Hepatic stellate cell (primary cell): ENCODE results near the gene OPRL1.

Source experiments
- DNase-seq: peaks from one replicate; pipeline ENCODE4 v3.0.0; 2011; ENCODE audit warnings: low spot score

OPRL1 gene

GRCh38 chr20:64144144-64144912, 64.4 kb downstream of the OPRL1 start:
- no peak for DNase-seq

DNA sequence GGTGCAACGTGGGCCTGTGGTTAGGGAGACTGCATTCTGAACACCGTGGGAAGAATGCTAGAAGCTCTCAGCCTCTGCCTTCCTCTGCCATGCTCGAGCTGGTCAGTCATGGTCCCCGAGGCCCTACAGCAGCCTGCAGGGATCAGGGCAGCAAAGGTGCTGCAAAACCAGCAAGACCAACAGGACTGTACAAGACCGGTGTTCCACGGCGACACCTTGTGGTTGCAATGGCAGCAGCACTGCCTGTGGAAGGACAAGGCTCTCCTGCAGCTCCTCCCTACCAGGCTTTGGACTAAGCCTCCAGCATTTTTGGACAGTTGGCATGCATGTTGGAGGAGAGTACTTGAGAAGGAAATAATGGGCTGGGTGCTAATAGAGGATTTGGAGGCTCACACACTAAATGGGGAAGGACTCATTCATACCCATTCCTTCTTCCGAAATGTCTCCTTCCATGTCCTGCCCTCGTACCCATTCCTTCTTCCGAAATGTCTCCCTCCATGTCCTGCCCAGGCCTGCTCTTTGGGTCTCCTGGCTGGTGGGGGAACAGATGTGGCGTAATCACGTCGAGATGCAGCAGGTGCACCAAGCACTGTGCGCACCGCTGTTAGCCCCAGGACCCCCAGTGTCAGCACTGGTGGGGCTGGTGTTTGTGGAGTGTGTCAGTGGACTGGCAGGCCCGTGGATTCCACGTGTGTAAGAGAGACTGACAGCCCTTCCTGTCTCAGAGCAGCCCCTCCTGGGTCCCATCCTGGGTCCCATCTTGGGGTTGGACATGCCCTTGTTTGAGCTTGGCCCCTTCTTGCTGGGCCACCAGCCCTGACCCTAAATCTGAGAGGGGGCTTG, 65.8 kb downstream of the OPRL1 start:
- DNase-seq, result no peak

- DNase-seq, result no peak
These were observed 66.5 kb downstream of the OPRL1 start for GRCh38 chr20:64146301-64146935.

DNA sequence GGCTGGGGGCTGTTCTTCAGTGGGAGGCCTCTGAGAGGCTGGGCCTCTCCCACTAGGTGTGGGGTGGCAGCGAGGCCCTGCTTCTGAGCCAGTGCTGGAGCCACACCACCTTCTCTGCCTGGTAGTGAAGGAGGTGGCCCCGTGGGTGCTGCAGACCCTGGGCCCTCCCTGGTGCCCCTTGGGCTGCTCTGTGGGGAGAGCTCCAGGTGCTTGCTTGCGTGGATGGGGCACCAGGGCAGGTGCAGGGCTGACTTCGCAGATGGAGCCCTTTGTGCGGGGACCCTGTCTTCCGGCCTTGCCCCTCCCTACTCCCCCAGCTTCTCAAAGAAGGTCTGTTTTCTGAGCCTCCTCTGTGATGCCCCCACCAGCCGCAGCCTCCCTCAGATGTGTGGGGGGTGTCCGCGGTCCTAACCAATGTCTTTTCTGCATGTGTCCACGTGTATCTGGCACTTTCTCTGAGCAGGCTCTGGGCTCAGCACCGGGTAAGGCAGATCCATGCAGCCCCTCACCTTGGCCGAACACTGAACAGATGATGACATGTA, 67.1 kb downstream of the OPRL1 start:
- DNase-seq, result no peak

DNA sequence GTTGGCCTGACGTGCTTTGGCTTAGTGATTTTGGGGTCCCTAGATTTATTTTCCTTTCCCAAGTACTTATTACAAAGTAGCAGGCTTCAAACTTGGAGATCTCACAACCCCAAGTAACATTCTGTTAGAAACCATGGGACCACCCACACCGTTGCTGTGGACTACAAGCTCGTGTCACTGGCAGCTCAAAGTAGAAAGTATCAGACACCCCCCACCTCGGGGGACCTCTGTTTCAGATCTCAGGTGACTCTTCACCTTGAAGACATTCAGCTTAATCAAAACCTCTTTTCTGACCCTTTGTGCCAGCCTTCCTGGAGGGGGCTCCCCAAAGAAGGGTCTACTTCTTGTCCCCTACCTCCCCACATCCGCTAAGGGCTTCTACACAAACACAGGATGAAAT, 68.7 kb downstream of the OPRL1 start:
- DNase-seq, result no peak

- no peak for DNase-seq
These were observed 69.3 kb downstream of the OPRL1 start for GRCh38 chr20:64149141-64149540.

GRCh38 chr20:64149809-64150560, 70.1 kb downstream of the OPRL1 start:
- DNase-seq, result no peak
